Fibroblast of villous mesenchyme (primary cell): Measurements from ENCODE around the gene MCC. TPM values are rescaled to one million over a fixed set of nuclear protein-coding genes. Genes with fewer than 3 reads are reported as not detected.

Source experiments
- DNase-seq: peaks from one replicate; pipeline ENCODE4 v3.0.0-alpha.2; 2010; ENCODE audit warnings: low read depth
- H3K4me3 ChIP-seq: 2 replicates; pipeline ENCODE4 v1.5.1; 2011; ENCODE audit warnings: low read depth, mild to moderate bottlenecking, low read length
- total RNA-seq: library from RNA; depleted of rRNA; stranded (reverse); fragments of >200 nt; gene quantifications from 2 replicates; pipeline ENCODE4 v1.2.3, GENCODE V29; 2012
- TF ChIP-seq, protein P1 (sequence below): IDR thresholded peaks from 2 replicates; pipeline ENCODE4 v1.5.1; 2012; ENCODE audit warnings: low read depth, mild to moderate bottlenecking, low read length; ENCODE audit not compliant: insufficient read depth

MCC gene
- total RNA-seq, 1 donor: 37.6 TPM

- DNase-seq: no peak
- H3K4me3 ChIP-seq: no peak overlapping the region
- TF ChIP-seq, protein P1, sequence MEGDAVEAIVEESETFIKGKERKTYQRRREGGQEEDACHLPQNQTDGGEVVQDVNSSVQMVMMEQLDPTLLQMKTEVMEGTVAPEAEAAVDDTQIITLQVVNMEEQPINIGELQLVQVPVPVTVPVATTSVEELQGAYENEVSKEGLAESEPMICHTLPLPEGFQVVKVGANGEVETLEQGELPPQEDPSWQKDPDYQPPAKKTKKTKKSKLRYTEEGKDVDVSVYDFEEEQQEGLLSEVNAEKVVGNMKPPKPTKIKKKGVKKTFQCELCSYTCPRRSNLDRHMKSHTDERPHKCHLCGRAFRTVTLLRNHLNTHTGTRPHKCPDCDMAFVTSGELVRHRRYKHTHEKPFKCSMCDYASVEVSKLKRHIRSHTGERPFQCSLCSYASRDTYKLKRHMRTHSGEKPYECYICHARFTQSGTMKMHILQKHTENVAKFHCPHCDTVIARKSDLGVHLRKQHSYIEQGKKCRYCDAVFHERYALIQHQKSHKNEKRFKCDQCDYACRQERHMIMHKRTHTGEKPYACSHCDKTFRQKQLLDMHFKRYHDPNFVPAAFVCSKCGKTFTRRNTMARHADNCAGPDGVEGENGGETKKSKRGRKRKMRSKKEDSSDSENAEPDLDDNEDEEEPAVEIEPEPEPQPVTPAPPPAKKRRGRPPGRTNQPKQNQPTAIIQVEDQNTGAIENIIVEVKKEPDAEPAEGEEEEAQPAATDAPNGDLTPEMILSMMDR: no peak
Observed at GRCh38 chr5:113364466-113364865, 123.8 kb downstream of the MCC start.

DNA sequence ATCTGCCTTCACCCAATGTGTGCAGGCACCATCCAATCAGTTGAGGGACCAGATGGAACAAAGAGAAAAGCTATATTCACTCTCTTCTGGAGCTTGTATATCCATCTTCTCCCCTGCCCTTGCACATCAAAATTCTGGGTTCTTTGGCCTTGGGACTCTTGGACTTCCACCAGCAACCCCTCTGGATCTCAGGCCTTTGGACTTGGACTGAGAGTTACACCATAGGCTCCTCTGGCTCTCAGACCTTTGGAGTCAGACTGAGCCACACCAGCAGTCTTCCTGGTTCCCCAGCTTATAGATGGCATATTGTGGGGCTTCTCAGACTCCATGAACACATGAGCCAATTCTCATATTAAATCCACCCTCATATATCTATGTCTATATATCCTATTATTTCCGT lies 126.6 kb downstream of the MCC start:
- TF ChIP-seq, protein P1: no peak
- no peak for DNase-seq
- no peak overlapping the region for H3K4me3 ChIP-seq

GRCh38 chr5:113359419-113359818 lies 128.8 kb downstream of the MCC start:
- H3K4me3 ChIP-seq: no peak overlapping the region
- peak; percentile 89 for DNase-seq
- TF ChIP-seq, protein P1: no peak

- TF ChIP-seq, protein P1: no peak
- no peak for DNase-seq
Observed at GRCh38 chr5:113358696-113359095, 129.6 kb downstream of the MCC start.

DNA sequence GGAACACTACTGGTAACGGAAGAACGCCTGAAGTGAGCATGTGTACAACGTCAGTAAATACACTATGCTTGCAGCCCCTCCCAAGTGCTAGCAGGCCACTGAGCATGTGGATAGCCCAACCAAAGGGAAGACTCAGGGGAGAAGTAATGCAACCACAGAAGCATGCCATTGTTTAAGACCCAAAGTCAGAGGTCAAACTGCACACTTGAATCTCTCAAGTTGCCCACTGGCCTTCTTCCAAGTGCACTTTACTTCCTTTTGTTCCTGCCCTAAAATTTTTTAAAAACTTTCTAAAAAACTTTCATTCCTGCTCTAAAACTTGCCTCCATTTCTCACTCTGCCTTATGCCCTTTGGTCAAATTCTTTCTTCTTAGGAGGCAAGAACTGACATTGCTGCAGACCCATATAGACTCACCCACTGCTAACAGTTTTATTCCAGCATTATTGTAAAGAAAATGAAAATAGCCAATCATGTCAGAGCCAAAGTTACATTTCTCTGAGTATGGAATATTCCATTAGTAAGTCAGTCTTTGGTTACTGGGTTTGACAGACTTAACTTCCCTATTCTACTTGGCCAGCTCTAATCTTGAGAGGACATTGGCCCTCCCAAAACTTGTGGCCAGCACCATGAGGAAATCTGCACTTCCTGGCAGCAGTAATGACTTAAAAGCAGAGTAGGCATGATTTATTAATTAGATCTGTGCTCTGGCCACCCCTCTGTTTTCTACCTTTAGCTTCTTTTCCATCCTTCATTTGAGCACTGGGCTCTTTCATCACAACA lies 130.4 kb downstream of the MCC start:
- no peak for DNase-seq
- TF ChIP-seq, protein P1: no peak
- H3K4me3 ChIP-seq: no peak overlapping the region

More at GRCh38 chr5:113358696-113359095, 129.6 kb downstream of the MCC start:
- H3K4me3 ChIP-seq: no peak overlapping the region

GRCh38 chr5:113356487-113356886 lies 131.8 kb downstream of the MCC start:
- no peak for DNase-seq
- TF ChIP-seq, protein P1: no peak
- H3K4me3 ChIP-seq: no peak overlapping the region
